A549 treated with DMSO at 1 μM for 4 hours (cell line): ENCODE results near the gene FAM43A. TPM values are rescaled to one million over a fixed set of nuclear protein-coding genes. Genes with fewer than 3 reads are reported as not detected.

Experiments used
- total RNA-seq: library from RNA; stranded (reverse); fragments of 200-300 nt; extraction: Qiagen RNA extraction; gene quantifications from 5 replicates; pipeline ENCODE4 v1.2.3, GENCODE V29; 2022; ENCODE audit warnings: low read depth

The FAM43A gene
- total RNA-seq: 2.8 to 4.6 TPM (median 4.0 TPM) in 5 replicates

GRCh38 chr3:194685718-194686413 lies at the start of gene FAM43A:
TSS of gene FAM43A (plus strand) at chr3:194685883. CDS start at chr3:194686827, 944 bp downstream.

GRCh38 chr3:194671900-194672808 lies 13.5 kb upstream of the FAM43A start, which contains the start of gene LSG1:
TSS of gene LSG1 (minus strand) at chr3:194672191. CDS start at chr3:194672162, 29 bp downstream.

Other genes starting within 250 kb of the FAM43A start
- gene ATP13A3, start 198.9 kb upstream of the FAM43A start, total RNA-seq: 33.4 to 52.5 TPM (median 48.9 TPM) in 5 replicates
- 9.3 to 12.6 TPM (median 10.8 TPM) in 5 replicates for gene TMEM44, start 52.5 kb upstream of the FAM43A start, total RNA-seq
- 31.9 to 36.3 TPM (median 34.3 TPM) in 5 replicates for gene LSG1, start 13.7 kb upstream of the FAM43A start, total RNA-seq